ENCODE data around the gene RGS7. TPM values are rescaled to one million over a fixed set of nuclear protein-coding genes. Genes with fewer than 3 reads are reported as not detected.
A peak's percentile ranks its signal among the peaks of the same experiment; 100 is the strongest.

Gene RGS7
- total RNA-seq, 1 donor from 2014 or later, result 1.9 TPM

- Mint-ChIP-seq H3K9me3 (no peaks in the 10 kb centered on the region), H3K4me3 (no peak overlapping the region), H3K27me3 (ENCODE audit: low read depth) (peaks cover 2% of the 10 kb centered on the region), H3K36me3 (no peaks in the 10 kb centered on the region), H3K27ac (no peak overlapping the region), H3K4me1 (no peaks in the 10 kb centered on the region)
- peak; percentile 71 for TF ChIP-seq CTCF (IDR thresholded peaks at IDR 0.05; ENCODE audit: unreplicated experiment)
- DNase-seq (ENCODE audit: low spot score in 2 of 2, unreplicated experiment in 2 of 2), result no peak
These were observed 624.6 kb downstream of the RGS7 start for GRCh38 chr1:240732390-240732789.

Small RNA genes within 50 kb of the gene (microRNA-seq; reads per million reads assigned to microRNA genes)
- gene MIR3123, result not detected

Other genes starting within 250 kb of the RGS7 start
- 50.0 to 51.5 TPM (median 50.2 TPM) in 3 replicates for gene FH, start 162.6 kb upstream of the RGS7 start, total RNA-seq
- gene KMO, start 175.2 kb upstream of the RGS7 start, total RNA-seq, result not detected in 3 replicates

Data from mesothelial cell of epicardium (in vitro differentiated cells).